EH (cell line): ENCODE measurements around the gene GPR107.

Source experiments
- DNase-seq: peaks from one replicate; pipeline ENCODE4 v3.0.0-alpha.2; 2015; ENCODE audit warnings: low read depth

The GPR107 gene

DNA sequence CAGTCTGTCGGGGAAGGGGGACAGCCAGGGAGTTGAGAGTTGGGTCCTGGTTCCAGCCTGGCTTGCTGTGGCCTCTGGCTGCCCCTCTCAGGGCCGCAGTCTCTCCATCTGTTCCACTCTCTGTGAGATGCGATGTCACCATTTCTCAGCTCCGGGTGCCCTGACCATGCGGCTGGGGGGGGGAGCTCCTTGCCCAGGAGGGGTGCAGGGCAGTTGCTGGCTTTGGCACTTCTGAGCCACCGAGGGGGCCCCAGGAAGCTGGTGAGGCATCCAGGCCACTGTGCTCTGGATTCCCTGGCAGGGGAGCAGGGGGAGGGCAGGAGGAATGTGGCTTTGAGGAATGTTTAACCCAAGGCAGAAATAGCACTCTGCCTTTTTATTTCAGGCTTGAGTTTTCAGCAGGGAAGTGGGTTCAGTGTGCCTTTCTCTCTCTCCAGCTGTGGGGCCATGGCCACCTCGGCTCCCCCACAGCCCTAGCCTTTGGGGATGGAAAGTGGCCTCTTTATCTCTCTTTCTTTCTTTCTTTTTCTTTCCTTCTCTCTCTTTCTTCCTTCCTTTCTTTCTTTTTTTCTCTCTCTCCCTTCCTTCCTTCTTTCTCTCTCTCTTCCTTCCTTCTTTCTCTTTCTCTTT, 129.5 kb downstream of the GPR107 start:
- peak; percentile 94 for DNase-seq

DNA sequence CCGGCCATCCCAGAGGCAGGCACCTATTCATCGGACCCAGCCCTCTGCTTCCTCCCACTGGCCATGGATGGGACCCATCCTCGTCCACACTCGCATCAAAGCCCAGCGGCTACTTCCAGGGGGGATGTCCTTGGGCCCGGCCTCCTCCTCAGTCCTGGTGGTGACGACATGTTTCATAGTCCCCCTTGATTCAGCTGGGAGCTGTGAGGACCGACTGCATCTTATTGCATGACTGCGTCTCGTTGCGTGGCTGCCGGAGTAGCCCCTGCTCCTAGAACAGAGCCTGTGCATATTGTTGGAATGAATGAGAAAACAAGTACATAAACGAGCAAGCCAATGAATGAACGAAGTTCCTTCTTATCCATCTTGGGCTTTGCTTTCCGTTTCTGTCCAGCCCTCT, 131.3 kb downstream of the GPR107 start:
- DNase-seq, result no peak

DNA sequence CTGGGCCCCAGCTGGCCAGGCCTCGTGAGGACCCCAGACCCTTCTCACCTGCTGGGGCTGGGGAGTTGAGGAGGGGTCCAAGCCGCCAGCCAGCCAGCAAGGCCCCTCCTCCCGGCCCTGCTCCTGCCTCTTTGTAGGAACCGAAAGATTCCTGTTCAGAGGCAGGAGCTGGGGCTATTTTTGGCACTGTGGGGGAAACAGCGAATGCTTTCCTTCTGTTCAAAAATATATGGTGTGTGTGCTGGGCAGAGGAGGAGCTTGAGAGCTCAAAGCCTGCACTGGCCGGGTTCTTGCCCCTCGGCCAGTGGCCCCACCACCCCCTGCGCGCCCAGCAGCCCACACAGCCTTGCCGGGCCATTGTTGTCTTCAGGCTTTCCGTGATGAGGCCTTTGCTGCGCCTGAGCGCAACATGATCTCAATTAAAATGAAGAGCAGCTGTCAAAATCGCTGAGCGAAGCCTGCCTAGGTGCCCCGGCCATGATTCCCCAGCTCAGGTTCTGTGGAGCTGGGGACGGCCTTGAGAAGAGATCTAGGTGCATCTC, 131.9 kb downstream of the GPR107 start:
- DNase-seq, result peak; percentile 82

DNA sequence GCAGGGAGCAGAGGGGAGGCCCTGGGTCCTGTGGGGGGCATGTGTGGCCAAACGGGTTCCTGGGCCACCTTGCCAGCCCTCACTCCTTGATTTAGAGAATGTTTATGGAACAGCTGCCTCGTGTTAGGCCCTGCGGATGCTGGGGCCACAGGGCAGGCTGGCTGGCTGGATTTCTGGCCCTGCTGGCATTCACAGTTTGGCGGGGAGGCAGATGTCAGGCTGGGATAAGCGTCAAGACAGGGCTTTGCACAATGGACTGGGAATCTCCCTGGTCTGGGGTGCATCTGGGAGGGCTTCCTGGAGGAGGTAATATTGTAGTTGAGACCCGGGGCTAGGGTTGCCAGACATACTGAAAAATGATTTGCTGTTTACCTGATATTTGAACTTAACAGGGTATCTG, 132.3 kb downstream of the GPR107 start:
- peak; percentile 42 for DNase-seq

DNA sequence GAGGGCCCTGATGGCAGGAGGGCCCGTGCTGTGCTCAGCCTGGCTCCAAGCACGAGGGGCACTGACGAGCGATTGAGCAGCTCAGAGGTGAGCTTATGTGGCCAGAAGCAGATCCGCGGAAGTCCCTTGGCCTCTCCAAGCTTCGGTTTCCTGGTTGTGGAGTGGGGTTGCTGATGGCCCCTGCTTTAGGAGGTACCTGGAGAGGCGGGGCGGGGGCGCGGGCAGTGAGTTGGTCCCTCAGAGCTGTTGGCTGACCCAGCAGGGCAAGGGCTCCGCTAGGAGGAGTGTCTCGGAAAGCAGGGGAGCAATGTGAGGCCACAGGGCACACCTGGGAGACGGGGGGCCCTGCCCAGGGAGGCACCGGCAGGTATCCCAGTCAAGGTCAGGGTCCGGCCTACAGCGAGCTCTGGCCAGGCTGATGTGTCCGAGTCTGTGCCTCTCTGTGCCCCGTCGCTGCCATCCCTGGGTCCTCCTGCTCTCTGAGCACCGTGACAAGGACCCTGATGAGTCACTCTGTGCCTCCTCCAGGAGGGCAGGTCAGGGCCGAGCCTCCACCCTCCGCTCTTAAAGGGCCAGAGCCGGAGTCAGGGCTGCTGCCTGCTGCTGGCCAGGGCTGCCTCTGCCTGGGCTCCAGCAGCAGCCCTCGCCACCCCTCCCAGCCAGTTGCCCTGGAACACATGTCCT, 133.3 kb downstream of the GPR107 start:
- DNase-seq, result peak; percentile 86

DNA sequence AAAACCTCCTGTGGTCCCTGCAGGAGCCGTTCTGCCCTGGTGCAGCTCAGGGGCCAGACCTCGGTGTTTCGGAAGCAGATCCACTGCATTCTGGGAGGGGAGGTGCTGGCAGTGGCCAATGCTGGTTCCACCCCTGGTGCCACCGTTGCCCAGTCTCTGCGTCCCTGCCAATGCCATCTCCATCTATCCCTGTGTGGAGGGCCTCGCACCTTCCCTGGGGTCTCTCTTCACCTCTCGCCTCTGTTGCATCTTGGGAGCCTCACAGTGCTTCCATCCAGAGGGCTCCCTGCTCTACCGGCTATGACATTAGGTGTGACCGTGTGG, 133.8 kb downstream of the GPR107 start:
- no peak for DNase-seq

DNA sequence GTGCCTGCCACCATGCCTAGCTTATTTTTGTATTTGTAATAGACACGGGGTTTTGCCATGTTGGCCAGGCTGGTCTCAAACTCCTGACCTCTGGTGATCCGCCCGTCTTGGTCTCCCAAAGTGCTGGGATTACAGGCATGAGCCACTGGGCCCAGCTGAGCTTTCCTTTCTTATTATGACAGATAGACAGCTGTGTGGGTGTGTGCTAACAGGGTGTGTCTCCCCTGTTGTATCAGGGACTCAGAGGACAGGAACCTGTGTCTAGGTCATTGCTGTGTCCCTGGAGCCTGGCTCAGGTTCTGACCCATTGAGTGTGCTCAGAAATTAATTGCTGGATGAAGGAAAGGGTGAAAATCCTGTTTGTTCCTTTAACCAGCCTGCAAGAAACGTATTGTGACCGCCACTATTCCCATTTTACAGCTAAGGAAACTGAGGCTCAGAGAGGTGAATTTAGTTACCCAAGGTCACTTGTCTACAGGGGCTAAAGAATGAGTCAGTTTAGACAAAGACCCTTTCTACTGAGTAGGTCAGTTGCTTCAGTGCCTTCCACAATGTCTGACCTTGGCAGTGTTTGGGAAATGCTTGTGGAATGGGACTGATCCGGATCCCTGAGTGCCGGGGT, 135.3 kb downstream of the GPR107 start:
- no peak for DNase-seq
